ENCODE measurements around the gene C1QTNF6.

GRCh38 chr22:37224757-37225420 is 36.8 kb upstream of the C1QTNF6 start:
- TF ChIP-seq, protein P1, sequence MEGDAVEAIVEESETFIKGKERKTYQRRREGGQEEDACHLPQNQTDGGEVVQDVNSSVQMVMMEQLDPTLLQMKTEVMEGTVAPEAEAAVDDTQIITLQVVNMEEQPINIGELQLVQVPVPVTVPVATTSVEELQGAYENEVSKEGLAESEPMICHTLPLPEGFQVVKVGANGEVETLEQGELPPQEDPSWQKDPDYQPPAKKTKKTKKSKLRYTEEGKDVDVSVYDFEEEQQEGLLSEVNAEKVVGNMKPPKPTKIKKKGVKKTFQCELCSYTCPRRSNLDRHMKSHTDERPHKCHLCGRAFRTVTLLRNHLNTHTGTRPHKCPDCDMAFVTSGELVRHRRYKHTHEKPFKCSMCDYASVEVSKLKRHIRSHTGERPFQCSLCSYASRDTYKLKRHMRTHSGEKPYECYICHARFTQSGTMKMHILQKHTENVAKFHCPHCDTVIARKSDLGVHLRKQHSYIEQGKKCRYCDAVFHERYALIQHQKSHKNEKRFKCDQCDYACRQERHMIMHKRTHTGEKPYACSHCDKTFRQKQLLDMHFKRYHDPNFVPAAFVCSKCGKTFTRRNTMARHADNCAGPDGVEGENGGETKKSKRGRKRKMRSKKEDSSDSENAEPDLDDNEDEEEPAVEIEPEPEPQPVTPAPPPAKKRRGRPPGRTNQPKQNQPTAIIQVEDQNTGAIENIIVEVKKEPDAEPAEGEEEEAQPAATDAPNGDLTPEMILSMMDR (conservative IDR thresholded peaks at IDR 0.05 in 1 of 2, IDR thresholded peaks at IDR 0.05 in 1 of 2; ENCODE audit: extremely low read depth in 1 of 2, insufficient read depth in 1 of 2, low read depth in 1 of 2, low read length in 2 of 2): no peak
- no peak for TF ChIP-seq EZH2 (IDR thresholded peaks at IDR 0.05; ENCODE audit: borderline replicate concordance, low read length)
